ENCODE data around the gene FHOD3. TPM values are rescaled to one million over a fixed set of nuclear protein-coding genes. Genes with fewer than 3 reads are reported as not detected.
"Not testable (repeated sequence)": the region's sequence is repeated elsewhere in the genome, so short reads cannot be mapped to it uniquely, and the experiment has no call there.

Gene FHOD3
- total RNA-seq, 1 experiment from 2014 or later, result 5.0 TPM

- DNase-seq (ENCODE audit: unreplicated experiment), result no peak
- no peak overlapping the region for H3K4me3 Mint-ChIP-seq (ENCODE audit: unreplicated experiment)
- ChIA-PET POLR2A (no interaction called here), CTCF (interaction anchor here (0.7 to 3.5 kb wide), 5 partner anchors 9 to 531 kb away, joined by 3 to 35 read pairs (median 3); no protein-coding TSS in a partner anchor)
- H3K4me1 Mint-ChIP-seq (ENCODE audit: insufficient read depth, unreplicated experiment), result no peaks in the 10 kb centered on the region
- no peak for TF ChIP-seq CTCF (IDR thresholded peaks at IDR 0.05; ENCODE audit: unreplicated experiment)
- H3K27me3 Mint-ChIP-seq (ENCODE audit: insufficient read depth, unreplicated experiment), result no peaks in the 10 kb centered on the region
- no peak overlapping the region for H3K27ac Mint-ChIP-seq (ENCODE audit: low read depth, unreplicated experiment)
- peaks cover 28% of the 10 kb centered on the region for H3K36me3 Mint-ChIP-seq (ENCODE audit: insufficient read depth, unreplicated experiment)
- H3K9me3 Mint-ChIP-seq (ENCODE audit: unreplicated experiment), result no peaks in the 10 kb centered on the region
- intact Hi-C loops (cut with micrococcal nuclease), result no loop called here
- no TSS peak for BruUV-seq (replicated peaks)
Measured at GRCh38 chr18:36812678-36813077, 515.2 kb downstream of the FHOD3 start.

GRCh38 chr18:36813101-36813775 is 515.7 kb downstream of the FHOD3 start:
- H3K36me3 Mint-ChIP-seq (ENCODE audit: insufficient read depth, unreplicated experiment), result peaks cover 29% of the 10 kb centered on the region
- CTCF ChIA-PET, result interaction anchor here (0.7 to 3.5 kb wide), 5 partner anchors 8 to 103 kb away, joined by 3 to 35 read pairs (median 3); no protein-coding TSS in a partner anchor

GRCh38 chr18:36813824-36814223 is 516.3 kb downstream of the FHOD3 start:
- Mint-ChIP-seq H3K4me1 (ENCODE audit: insufficient read depth, unreplicated experiment) (no peaks in the 10 kb centered on the region), H3K9me3 (ENCODE audit: unreplicated experiment) (no peaks in the 10 kb centered on the region), H3K27ac (ENCODE audit: low read depth, unreplicated experiment) (no peak overlapping the region), H3K4me3 (ENCODE audit: unreplicated experiment) (no peak overlapping the region), H3K36me3 (ENCODE audit: insufficient read depth, unreplicated experiment) (peaks cover 34% of the 10 kb centered on the region), H3K27me3 (ENCODE audit: insufficient read depth, unreplicated experiment) (no peaks in the 10 kb centered on the region)
- no peak for DNase-seq (ENCODE audit: unreplicated experiment)
- TF ChIP-seq CTCF (IDR thresholded peaks at IDR 0.05; ENCODE audit: unreplicated experiment), result no peak
- ChIA-PET POLR2A (no interaction called here), CTCF (interaction anchor here (0.9 to 2.2 kb wide), 3 partner anchors 13 to 126 kb away, joined by 3 to 8 read pairs (median 6); no protein-coding TSS in a partner anchor)
- BruUV-seq (replicated peaks), result no TSS peak
- intact Hi-C loops (cut with micrococcal nuclease), result no loop called here

More at GRCh38 chr18:36813101-36813775, 515.7 kb downstream of the FHOD3 start:
- H3K9me3 Mint-ChIP-seq (ENCODE audit: unreplicated experiment), result no peaks in the 10 kb centered on the region
- no peak overlapping the region for H3K27ac Mint-ChIP-seq (ENCODE audit: low read depth, unreplicated experiment)
- no peak for DNase-seq (ENCODE audit: unreplicated experiment)
- H3K4me1 Mint-ChIP-seq (ENCODE audit: insufficient read depth, unreplicated experiment), result no peaks in the 10 kb centered on the region
- POLR2A ChIA-PET, result no interaction called here
- BruUV-seq (replicated peaks), result no TSS peak
- intact Hi-C loops (cut with micrococcal nuclease), result no loop called here
- no peaks in the 10 kb centered on the region for H3K27me3 Mint-ChIP-seq (ENCODE audit: insufficient read depth, unreplicated experiment)
- TF ChIP-seq CTCF (IDR thresholded peaks at IDR 0.05; ENCODE audit: unreplicated experiment), result no peak
- H3K4me3 Mint-ChIP-seq (ENCODE audit: unreplicated experiment), result no peak overlapping the region

GRCh38 chr18:36814994-36815393 is 517.5 kb downstream of the FHOD3 start:
- TF ChIP-seq CTCF (IDR thresholded peaks at IDR 0.05; ENCODE audit: unreplicated experiment), result no peak
- Mint-ChIP-seq H3K4me1 (ENCODE audit: insufficient read depth, unreplicated experiment) (no peaks in the 10 kb centered on the region), H3K27me3 (ENCODE audit: insufficient read depth, unreplicated experiment) (no peaks in the 10 kb centered on the region), H3K27ac (ENCODE audit: low read depth, unreplicated experiment) (no peak overlapping the region), H3K36me3 (ENCODE audit: insufficient read depth, unreplicated experiment) (peaks cover 35% of the 10 kb centered on the region), H3K9me3 (ENCODE audit: unreplicated experiment) (no peaks in the 10 kb centered on the region), H3K4me3 (ENCODE audit: unreplicated experiment) (no peak overlapping the region)
- ChIA-PET POLR2A (interaction anchor here (0.6 kb wide), 1 partner anchor 9 kb away, joined by 4 read pairs; no protein-coding TSS in a partner anchor), CTCF (interaction anchor here (0.7 to 1.4 kb wide), 2 partner anchors 17 to 127 kb away, joined by 3 to 6 read pairs; no protein-coding TSS in a partner anchor)
- no TSS peak for BruUV-seq (replicated peaks)
- DNase-seq (ENCODE audit: unreplicated experiment), result no peak
- intact Hi-C loops (cut with micrococcal nuclease), result no loop called here

DNA sequence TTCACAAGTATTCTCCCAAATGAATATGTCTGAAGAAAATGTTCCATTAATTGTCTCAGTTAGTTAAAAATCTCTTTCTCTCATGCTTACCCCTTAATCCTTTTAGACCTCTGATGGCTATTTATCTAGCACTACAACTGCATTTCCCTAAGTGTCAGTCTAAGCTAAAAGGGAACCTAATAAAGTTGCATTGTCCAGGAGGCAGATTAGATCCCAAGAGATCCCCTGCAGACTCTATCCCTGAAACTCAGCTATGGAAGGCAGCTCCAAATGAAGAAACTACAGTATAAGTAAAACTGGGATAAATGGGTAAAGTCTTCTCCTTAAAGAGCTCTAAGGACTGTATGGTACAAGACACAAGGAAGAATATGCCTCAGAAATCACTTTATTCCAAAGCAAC is 518.6 kb downstream of the FHOD3 start:
- intact Hi-C loops (cut with micrococcal nuclease); H3K4me3 Mint-ChIP-seq (ENCODE audit: unreplicated experiment); BruUV-seq (replicated peaks); H3K27ac Mint-ChIP-seq (ENCODE audit: low read depth, unreplicated experiment); H3K4me1 Mint-ChIP-seq (ENCODE audit: insufficient read depth, unreplicated experiment); DNase-seq (ENCODE audit: unreplicated experiment); H3K27me3 Mint-ChIP-seq (ENCODE audit: insufficient read depth, unreplicated experiment); POLR2A ChIA-PET; H3K9me3 Mint-ChIP-seq (ENCODE audit: unreplicated experiment): not testable (repeated sequence)
- CTCF ChIA-PET, result interaction anchor here (0.6 to 1.6 kb wide), 2 partner anchors 34 to 128 kb away, joined by 3 to 5 read pairs; no protein-coding TSS in a partner anchor
- H3K36me3 Mint-ChIP-seq (ENCODE audit: insufficient read depth, unreplicated experiment), result peaks cover 35% of the 10 kb centered on the region
